ENCODE measurements around the gene HOXA11.

Gene HOXA11

GRCh38 chr7:27179503-27180430 is 5.3 kb downstream of the HOXA11 start:
- peak; percentile 43 for DNase-seq

DNA sequence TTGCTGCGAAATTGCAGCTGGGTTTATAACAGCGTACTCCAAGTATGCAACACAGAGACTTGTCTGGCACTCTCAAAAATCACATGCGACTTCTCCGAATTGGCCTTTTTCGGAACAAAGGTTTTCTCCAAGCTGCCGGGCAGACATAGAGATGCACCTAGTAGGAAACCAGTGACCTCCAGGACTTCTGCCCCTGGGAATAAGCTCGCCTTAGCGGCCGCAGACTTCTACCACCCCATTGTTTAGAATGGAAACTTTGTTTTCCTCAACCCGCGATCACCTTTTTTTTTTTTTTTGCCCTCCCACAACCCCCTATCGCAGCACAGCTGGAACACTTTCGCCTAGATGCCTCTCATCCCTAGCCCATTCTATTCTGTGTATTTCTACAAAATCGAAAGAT is 6.0 kb downstream of the HOXA11 start:
- DNase-seq = no peak

- DNase-seq = no peak
Observed at GRCh38 chr7:27178366-27178765, 6.7 kb downstream of the HOXA11 start.

- no peak for DNase-seq
Observed at GRCh38 chr7:27177795-27178320, 7.2 kb downstream of the HOXA11 start.

DNA sequence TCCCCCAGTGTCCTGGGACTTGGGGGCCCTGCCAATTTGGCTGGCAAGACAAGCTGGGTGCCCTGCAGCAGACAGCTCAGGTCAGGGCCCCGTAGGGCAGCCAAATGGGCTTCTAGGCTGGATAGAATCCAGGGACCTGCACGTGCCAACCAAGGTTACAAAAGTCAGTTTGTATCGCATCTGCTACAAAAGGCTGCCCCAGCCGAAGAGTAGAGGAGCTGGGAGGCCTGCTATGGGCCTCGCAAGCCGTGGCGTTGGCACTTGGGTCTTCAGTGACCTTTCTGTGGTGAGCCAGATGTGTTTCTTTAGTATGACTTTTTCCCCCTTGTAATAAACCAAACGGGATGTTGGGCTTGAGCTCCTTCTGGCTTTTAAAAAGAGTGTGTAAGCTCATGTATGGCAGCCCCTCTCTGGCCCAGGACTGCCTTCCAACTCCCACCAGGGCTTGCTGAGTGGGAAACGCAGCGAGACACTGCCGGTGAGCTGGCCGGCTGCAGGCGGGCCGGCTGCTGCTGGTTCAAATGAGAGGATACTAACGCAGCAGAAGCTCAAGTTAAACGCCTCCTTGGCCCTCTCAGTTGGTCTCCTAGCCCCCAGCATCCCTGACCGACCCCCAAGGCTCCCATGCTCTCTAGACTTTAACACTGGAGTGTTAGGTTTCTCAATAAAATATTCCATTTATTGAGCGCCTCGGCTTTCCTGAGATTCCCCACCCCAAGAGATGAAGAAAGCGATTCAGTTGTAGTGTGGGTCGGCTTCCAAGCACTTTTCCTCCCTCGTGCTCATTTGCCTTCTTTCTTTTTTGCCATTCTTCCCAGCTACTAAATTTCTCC is 7.9 kb downstream of the HOXA11 start:
- DNase-seq = no peak

DNA sequence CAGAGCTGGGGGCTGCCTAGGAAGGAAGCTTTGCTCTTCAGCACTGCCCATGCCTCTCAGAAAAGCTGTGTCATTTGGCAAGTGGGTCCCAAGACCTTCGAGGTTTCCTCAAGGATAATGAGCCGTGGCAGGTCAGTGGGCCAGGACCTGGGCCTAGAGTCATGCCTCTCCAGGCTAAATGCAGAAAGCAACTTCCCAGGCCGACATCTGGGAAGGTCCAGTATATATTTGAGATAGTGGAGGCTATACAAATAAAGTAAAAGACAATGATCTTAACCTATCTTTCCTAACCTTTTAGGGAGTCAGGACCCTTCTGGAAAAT is 8.5 kb downstream of the HOXA11 start:
- no peak for DNase-seq

DNA sequence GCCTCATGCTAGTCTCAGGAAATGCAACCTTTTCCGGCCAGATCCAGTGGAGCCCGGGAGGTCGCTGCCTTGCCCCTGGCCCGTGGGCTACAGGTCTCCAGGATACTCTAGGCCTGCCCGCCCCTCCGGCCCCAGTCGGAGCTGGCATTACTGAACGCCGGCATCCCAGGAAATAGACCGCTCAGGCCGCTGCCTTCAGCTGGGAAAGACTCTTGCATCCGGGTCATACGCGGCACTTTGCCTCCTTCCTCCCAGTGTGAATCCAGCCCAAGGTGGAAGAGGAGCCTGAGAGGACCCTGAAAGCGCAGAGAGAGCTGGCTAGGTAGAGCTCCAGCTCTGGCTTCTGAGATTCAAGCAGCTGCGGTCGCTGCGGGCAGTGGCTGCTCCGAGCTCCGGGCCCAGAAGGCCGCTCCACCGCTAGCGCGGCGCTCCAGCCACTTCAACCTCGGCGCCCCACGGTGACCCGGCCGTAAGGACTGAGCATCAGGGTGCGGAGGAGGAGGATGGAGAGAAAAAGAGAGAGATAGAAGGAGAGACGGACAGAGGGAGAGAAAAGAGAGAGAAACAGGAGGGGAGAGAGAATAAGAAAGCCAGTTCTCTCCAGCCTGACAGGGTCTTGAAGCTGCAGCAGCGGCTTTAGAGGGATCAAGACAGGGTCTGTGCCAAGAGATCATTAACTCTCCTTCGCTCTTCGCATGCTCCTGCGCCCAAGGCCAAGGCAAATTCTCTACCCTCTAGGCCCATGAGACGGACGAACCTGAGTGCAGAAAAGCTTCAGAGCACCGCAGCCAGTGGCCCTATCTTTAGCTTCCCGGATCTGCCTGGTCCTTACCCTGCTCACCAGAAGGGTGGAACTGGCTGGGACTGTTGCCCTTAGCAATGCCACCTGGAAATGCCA is 9.2 kb downstream of the HOXA11 start:
- no peak for DNase-seq

GRCh38 chr7:27174874-27175625 is 10.0 kb downstream of the HOXA11 start:
- DNase-seq = no peak

DNA sequence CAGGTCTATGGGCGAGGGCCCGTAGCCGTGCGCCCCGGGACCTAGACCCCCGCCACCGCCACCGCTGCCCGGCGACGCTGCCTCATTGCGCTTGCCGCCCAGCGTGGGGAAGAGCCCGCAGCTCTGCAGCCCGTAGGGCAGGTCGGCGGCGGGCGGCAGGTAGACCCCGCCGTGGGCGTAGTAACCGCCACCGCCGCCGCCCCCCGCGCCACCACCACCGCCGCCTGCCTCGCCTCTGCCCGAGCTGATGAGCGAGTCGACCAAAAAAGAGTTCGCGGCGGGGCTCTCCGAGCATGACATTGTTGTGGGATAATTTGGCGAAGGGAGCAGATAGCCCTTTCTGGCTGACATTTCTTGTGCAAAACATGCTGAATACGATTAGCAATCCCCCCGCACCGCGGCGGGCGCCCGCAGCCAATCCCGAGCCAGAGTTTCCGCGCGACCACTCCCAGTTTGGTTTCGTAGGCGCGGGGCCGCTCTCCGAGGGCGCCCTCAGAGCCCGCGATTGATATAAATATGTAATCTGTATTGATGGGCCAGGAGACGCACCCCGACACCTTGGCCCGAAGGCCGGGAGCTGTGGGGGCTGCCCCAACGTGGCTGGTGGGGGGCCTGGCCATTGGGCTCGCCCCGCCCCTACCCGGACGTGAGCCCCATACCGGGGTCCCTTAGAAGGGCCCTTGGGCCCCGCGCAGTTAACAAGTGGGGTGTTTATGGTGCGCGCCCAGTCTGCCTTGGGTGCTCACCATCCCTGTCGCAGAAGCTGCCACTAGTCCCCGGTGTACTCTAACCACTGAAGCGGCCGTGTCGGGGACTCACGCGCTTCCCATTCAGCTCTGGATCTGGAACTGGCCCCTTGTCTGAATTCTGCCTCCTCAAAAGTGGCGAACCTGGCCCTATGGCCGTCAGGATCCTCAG is 10.8 kb downstream of the HOXA11 start, which contains the start of gene HOXA10:
Gene HOXA10 (minus strand): TSS at position 365 of the 918 bp plus-strand sequence. CDS start 14 bp downstream, at position 351.
- DNase-seq = no peak

- DNase-seq = no peak
Observed at GRCh38 chr7:27173511-27173955, 11.5 kb downstream of the HOXA11 start.

- DNase-seq = no peak
Observed at GRCh38 chr7:27172823-27173510, 12.1 kb downstream of the HOXA11 start.

- DNase-seq = no peak
Observed at GRCh38 chr7:27172315-27172774, 12.7 kb downstream of the HOXA11 start.

DNA sequence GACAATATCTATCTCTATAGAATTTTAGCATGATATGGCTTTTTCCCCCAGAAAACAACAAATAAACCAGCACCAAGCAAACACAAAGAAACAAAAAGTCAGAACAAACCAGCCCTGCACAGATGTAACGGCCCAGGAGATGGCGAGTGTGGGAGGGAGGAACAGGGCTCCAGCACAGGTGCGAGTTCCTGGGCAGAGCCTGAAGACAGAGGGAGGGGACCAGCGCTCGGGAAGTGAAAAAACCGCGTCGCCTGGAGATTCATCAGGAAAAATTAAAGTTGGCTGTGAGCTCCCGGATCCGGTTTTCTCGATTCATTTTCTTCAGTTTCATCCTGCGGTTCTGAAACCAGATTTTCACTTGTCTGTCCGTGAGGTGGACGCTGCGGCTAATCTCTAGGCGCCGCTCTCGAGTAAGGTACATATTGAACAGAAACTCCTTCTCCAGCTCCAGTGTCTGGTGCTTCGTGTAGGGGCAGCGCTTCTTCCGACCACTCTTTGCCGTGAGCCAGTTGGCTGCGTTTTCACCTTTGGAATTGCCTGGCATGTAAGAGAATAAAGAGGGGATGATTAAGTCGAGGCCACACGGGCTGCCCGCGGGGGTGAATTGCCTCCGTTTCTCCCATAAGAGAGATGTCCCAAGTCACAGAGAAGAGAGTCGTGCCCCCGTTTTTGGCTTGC is 13.3 kb downstream of the HOXA11 start:
- no peak for DNase-seq

GRCh38 chr7:27171325-27171636 is 13.8 kb downstream of the HOXA11 start:
- no peak for DNase-seq

DNA sequence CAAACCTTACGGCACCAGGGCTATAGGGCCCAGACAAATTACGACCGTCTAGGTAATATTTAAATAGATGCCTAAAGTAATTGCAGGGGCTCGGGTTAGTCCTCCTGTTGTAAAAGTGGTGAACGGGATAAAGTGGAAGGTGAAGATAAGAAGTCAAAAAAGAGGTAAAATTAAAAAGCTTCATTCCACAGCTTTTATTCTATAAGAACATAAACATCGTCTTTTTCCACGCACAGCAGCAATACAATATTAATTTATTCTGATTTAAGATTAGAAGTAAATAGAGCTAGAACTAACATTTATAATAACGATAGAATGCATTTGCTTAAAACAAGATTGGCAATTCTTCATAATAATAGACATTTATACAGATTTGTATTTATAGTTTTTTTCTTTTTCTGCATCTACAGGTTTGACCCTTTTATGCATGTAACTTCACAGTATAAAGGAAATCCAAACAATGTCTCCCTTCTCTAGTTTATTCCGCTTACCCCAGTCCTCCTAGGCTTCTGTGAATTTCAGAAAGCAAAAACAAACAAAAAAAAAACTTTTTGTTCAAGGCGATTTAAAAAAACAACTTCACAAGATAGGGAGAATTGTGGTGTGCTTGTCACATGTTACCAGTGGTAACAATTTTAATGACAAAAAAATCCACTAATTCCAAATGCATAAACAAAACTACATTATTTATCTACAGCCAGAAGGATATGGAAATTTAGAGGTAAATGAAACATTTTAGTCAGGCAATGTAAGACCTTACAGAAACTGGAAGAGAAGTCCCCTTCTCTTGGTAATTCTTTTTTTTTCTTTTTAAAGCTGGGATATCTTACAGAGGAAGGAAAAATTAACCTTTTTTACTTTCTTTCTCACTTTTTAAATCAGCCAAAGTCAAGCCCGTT is 14.4 kb downstream of the HOXA11 start:
- DNase-seq = no peak

DNA sequence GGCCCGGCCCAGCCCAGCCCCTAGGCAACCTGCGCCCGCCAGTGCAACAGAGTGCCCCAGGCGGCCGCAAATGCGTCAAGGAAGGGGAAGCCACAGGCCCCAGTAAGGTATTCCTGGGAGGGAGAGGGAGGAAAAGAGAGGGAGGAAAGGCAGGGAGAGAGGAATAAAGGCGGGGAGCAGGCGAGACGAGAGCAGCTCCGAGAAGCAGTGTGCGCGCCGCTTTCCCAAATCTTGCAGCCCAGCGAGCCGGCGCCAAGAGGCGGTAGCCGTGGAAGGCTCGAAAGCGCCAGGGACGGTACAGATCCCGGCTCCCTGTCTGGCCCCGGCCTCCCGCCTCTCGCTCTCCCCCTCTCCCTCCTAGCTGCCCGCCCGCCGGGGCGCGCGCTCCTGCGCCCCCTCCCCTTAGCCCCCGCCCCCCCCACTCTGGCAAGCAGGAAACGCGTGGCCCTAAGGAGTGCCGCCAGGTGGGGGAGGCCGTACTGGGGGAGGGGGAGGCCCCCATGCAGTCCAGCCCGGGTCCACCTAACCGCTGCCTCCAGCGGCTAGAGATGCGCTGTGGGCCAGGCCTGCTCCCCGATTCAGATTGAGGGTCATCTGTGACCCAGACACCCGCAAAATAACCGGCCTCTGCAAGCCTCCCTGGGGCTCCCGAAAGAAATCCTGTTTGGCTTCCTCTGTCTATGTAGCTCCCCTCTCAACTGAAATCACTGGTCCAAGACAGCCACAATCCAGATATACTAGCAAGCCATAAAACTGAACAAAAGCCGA is 15.2 kb downstream of the HOXA11 start:
- no peak for DNase-seq

DNA sequence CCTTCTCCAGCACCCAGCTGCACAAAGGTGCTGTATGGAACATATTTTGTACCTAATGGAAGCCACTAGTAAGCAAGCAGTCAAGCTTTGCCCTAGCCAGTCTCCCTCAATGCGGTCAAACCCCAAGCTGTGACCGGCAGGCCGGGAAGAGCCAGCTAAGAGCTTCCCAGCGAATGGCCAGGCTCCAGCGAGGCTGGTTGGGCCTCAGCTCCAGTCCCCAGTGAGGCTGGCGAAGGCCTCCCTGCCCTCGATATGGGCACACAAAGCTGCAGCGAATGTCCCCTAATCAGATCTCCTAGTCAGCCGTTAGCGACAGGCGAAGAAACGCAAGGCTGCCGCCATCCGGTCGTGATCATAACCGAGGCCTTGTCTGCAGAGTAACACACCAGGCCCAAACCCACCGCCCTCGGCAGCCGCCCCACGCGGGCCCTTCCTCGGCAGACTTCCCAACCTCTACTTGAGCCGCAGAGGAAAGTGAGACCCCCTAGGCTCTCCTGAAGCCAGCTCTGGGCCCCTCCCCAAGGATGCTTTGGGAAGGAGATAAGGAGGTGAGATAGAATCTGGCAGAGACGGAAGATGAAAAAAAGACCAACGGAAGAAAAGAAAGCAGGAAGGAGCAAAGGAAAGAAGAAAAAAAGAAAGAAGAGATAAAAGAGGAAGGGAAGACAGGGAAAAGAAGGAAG is 16.6 kb downstream of the HOXA11 start:
- DNase-seq = no peak
